ENCODE data around the gene ARMC12.

The ARMC12 gene

DNA sequence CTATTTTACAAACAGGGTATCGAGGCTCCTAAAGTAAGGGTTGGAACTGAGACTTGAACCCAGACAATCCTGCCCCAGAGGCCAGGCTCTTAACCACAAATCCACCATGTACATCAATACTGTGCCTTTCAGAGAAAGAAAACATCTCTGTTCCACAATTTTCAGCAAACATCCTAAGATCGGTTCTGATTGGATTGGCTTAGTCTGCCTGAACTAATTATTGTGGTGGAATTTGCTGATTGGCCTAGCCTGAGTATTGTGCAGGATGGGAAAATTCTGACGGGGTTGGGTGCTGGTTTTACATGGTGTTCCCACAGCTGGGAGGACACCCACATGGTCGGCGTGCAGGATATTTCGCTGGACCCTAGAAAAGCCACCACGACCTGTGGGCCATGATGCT is 43.9 kb downstream of the ARMC12 start, which contains the start of gene CLPSL1:
Gene CLPSL1 (plus strand): TSS at position 301 of the 400 bp plus-strand sequence. CDS start 92 bp downstream, at position 393.
- no peaks in the 10 kb centered on the region for H3K9me3 ChIP-seq (ENCODE audit: low read length)
- H3K4me1 ChIP-seq (ENCODE audit: insufficient read depth, low read length) = peaks cover 2% of the 10 kb centered on the region
- H2AFZ ChIP-seq (ENCODE audit: low read depth, low read length) = no peak within 1 kb of the TSS
- peaks cover 19% of the 10 kb centered on the region for H3K27me3 ChIP-seq (ENCODE audit: insufficient read depth, low read length)
- H3K4me3 ChIP-seq (ENCODE audit: low read length) = no peak within 1 kb of the TSS
- H3K36me3 ChIP-seq (ENCODE audit: insufficient read depth, low read length) = no peaks in the 10 kb centered on the region

DNA sequence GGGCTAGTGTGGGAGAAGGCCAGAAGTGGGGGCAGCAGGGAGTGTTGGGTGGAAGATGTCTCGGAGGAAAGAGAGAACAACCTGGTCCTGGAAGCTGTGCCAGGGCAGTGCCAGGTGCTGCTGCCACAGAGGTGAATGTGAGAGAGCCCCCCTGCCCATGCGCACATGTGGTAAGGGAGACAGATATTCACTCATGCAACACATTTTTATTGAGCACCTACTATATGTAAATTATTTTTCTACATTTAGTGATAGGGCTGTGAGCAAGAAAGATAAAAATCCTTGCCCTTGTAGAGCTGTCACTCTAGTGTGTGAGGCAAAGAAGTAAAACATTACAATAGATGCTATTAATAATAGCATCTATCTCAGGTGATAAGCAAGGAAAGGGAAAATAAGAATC is 44.5 kb downstream of the ARMC12 start:
- Histone ChIP-seq H3K27me3 (ENCODE audit: insufficient read depth, low read length) (peaks cover 18% of the 10 kb centered on the region), H3K9me3 (ENCODE audit: low read length) (no peaks in the 10 kb centered on the region), H2AFZ (ENCODE audit: low read depth, low read length) (no peak overlapping the region), H3K36me3 (ENCODE audit: insufficient read depth, low read length) (no peaks in the 10 kb centered on the region), H3K4me1 (ENCODE audit: insufficient read depth, low read length) (peaks cover 2% of the 10 kb centered on the region), H3K4me3 (ENCODE audit: low read length) (no peak overlapping the region)

DNA sequence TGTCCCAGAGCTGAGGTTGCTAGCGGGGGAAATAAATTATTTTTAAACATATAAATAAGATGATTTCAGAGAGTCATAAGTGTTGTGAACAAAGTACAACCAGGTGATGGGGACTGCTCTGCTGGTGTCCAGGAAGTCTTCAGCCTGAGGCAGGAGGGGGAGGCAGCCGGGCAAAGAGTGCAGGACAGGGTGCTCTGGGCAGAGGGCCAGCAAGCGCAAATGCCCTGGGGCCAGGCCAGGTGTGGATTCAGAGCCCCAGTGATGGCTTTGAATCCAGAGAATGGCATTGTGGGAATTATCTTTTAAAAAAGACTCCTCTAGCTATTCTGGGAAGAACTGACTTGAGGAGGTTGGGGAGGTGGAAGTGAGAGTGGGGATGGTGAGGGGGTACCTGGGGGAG is 45.6 kb downstream of the ARMC12 start:
- Histone ChIP-seq H3K27me3 (ENCODE audit: insufficient read depth, low read length) (peaks cover 13% of the 10 kb centered on the region), H2AFZ (ENCODE audit: low read depth, low read length) (no peak overlapping the region), H3K4me1 (ENCODE audit: insufficient read depth, low read length) (no peaks in the 10 kb centered on the region), H3K36me3 (ENCODE audit: insufficient read depth, low read length) (no peaks in the 10 kb centered on the region), H3K4me3 (ENCODE audit: low read length) (no peak overlapping the region), H3K9me3 (ENCODE audit: low read length) (no peaks in the 10 kb centered on the region)

DNA sequence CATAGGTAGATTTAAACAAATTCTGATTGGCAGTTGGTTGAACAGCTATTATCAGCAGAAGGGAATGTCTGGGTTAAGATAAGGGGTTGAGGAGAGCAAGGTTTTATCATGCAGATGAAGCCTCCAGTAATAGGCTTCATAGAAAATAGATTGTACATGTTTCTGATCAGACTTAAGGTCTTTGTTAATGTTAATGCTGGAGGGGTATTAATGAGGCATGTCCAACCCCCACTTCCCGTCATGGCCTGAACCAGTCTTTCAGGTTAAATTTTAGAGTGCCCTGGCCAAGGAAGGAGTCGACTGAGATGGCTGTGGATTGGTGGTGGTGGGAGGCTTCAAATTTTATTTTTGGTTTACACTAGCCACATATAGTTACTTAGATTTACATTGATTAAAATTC is 47.4 kb downstream of the ARMC12 start:
- H3K9me3 ChIP-seq (ENCODE audit: low read length) = no peaks in the 10 kb centered on the region
- no peaks in the 10 kb centered on the region for H3K36me3 ChIP-seq (ENCODE audit: insufficient read depth, low read length)
- no peaks in the 10 kb centered on the region for H3K4me1 ChIP-seq (ENCODE audit: insufficient read depth, low read length)
- peaks cover 10% of the 10 kb centered on the region for H3K27me3 ChIP-seq (ENCODE audit: insufficient read depth, low read length)
- H3K4me3 ChIP-seq (ENCODE audit: low read length) = no peak overlapping the region
- no peak overlapping the region for H2AFZ ChIP-seq (ENCODE audit: low read depth, low read length)

DNA sequence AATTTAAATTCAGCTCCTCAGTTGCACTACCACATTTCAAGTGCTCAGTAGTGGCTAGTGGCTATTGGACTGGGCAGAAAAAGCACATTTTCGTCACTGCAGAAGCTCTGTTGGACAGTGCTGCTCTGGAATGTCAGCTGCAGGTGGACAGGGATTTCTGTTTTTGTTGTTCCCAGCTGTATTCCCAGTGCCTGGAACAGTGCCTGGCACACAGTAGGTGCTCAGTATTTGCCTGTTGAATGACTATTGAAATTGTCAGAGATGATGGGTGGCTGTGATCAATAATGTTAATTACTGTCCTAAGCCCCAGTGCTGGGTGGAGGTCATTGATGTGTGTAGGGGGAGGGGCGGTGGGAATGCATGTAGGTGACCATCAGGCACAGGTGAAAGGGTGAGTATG is 49.4 kb downstream of the ARMC12 start:
- Histone ChIP-seq H3K4me3 (ENCODE audit: low read length) (no peak overlapping the region), H3K9me3 (ENCODE audit: low read length) (no peaks in the 10 kb centered on the region), H2AFZ (ENCODE audit: low read depth, low read length) (no peak overlapping the region), H3K4me1 (ENCODE audit: insufficient read depth, low read length) (no peaks in the 10 kb centered on the region), H3K36me3 (ENCODE audit: insufficient read depth, low read length) (no peaks in the 10 kb centered on the region), H3K27me3 (ENCODE audit: insufficient read depth, low read length) (peaks cover 7% of the 10 kb centered on the region)

DNA sequence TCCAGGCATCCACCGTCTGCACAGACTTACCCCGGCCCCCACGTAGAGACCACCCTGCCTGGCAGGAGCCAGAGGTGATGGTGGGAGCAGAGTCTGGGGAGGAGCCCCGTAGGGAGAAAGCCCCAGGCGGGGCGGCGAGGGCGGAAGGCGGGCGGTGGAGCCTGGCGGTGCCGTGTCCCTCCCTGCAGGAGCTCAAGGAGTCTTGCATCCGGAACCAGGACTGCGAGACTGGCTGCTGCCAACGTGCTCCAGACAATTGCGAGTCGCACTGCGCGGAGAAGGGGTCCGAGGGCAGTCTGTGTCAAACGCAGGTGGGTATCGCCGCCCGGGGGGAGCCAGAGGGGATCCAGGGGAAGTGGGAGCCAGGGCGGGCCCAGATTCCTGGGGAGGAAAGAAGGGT is 50.0 kb downstream of the ARMC12 start:
- H3K4me3 ChIP-seq (ENCODE audit: low read length) = no peak overlapping the region
- H2AFZ ChIP-seq (ENCODE audit: low read depth, low read length) = no peak overlapping the region
- H3K27me3 ChIP-seq (ENCODE audit: insufficient read depth, low read length) = peaks cover 7% of the 10 kb centered on the region
- no peaks in the 10 kb centered on the region for H3K36me3 ChIP-seq (ENCODE audit: insufficient read depth, low read length)
- no peaks in the 10 kb centered on the region for H3K9me3 ChIP-seq (ENCODE audit: low read length)
- no peaks in the 10 kb centered on the region for H3K4me1 ChIP-seq (ENCODE audit: insufficient read depth, low read length)

DNA sequence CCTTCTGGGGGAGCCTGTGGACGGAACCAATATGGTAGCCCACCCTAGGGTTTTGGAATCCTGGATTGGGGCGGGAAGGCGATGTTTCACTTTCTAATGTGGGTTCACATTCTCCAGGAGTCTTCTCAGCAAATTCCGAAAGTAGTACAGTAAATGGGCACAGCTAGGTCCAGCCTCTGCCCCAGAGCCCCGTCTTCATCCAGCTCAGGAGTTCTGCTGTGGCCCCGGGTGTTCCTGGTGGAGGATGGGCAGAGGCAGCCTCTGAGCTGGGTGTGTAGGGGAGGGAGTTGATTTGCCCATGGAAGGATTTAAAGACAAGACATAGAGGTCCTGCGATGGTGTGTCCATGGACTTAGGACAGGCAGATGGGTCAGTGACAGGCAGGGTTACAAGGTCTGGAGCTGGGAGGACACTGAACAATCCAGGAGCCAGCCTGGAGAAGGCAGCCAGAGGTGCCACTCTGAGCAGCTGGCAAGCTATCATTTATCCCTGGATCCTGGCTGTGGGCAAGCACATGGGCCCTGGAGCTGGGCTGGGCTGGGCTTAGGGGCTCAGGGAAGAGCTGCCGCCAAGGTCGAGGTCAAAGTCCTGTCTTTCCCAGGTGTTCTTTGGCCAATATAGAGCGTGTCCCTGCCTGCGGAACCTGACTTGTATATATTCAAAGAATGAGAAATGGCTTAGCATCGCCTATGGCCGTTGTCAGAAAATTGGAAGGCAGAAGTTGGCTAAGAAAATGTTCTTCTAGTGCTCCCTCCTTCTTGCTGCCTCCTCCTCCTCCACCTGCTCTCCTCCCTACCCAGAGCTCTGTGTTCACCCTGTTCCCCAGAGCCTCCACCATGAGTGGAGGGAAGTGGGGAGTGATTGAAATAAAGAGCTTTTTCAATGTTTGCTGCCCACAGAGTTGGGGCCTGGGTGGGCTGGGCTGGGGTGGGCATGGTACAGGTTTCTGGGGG is 50.7 kb downstream of the ARMC12 start:
- no peaks in the 10 kb centered on the region for H3K4me1 ChIP-seq (ENCODE audit: insufficient read depth, low read length)
- H3K4me3 ChIP-seq (ENCODE audit: low read length) = no peak overlapping the region
- H3K36me3 ChIP-seq (ENCODE audit: insufficient read depth, low read length) = no peaks in the 10 kb centered on the region
- H3K27me3 ChIP-seq (ENCODE audit: insufficient read depth, low read length) = peaks cover 7% of the 10 kb centered on the region
- no peaks in the 10 kb centered on the region for H3K9me3 ChIP-seq (ENCODE audit: low read length)
- no peak overlapping the region for H2AFZ ChIP-seq (ENCODE audit: low read depth, low read length)

DNA sequence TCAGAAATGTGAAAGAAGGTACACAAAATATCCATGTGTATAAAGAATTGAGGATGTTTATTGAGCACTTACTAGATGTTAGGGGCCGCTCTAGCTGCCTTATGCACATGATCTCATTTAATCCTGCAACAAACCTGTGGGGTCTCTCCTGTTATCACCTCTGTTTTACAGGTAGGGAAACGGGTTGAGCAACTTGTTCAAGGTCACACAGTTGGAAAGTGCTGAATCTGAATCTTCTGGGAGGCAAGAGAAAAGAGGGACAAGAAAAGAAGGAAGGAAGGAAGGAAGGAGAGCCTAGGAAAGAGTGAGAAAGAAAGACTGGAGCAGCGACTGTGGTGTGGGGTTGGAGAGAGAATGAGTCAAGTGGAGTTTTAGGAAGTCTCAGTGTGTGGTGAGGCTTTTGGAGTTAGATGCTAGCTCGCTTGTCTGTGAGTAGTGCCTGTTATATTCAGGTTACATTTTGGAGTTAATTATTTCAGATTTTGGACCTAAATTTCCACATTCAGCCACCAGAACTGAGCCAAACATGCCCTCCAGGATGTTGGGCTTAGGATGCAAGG is 51.7 kb downstream of the ARMC12 start:
- no peak overlapping the region for H2AFZ ChIP-seq (ENCODE audit: low read depth, low read length)
- H3K36me3 ChIP-seq (ENCODE audit: insufficient read depth, low read length) = no peaks in the 10 kb centered on the region
- no peaks in the 10 kb centered on the region for H3K4me1 ChIP-seq (ENCODE audit: insufficient read depth, low read length)
- H3K4me3 ChIP-seq (ENCODE audit: low read length) = no peak overlapping the region
- H3K9me3 ChIP-seq (ENCODE audit: low read length) = no peaks in the 10 kb centered on the region
- peaks cover 7% of the 10 kb centered on the region for H3K27me3 ChIP-seq (ENCODE audit: insufficient read depth, low read length)

DNA sequence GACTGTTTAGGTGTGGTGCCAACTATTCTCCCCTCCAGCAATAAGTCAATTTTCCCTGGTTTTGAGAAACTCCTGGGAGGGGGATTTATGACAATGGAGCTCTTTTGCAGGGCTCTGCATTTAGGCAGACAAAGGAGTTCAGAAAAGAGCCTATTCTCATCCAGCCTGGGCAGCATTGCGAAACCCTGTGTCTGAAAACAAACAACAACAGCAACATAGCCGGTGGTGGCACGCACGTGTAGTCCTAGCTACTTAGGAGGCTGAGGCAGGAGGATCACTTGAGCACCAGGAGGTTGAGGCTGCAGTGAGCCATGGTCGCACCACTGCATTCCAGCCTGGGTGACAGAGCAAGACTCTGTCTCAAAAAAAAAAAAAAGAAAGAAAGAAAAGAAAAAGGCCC is 53.9 kb downstream of the ARMC12 start:
- Histone ChIP-seq H3K4me3 (ENCODE audit: low read length) (no peak overlapping the region), H3K4me1 (ENCODE audit: insufficient read depth, low read length) (no peaks in the 10 kb centered on the region), H2AFZ (ENCODE audit: low read depth, low read length) (no peak overlapping the region), H3K27me3 (ENCODE audit: insufficient read depth, low read length) (peaks cover 7% of the 10 kb centered on the region), H3K9me3 (ENCODE audit: low read length) (no peaks in the 10 kb centered on the region), H3K36me3 (ENCODE audit: insufficient read depth, low read length) (no peaks in the 10 kb centered on the region)

DNA sequence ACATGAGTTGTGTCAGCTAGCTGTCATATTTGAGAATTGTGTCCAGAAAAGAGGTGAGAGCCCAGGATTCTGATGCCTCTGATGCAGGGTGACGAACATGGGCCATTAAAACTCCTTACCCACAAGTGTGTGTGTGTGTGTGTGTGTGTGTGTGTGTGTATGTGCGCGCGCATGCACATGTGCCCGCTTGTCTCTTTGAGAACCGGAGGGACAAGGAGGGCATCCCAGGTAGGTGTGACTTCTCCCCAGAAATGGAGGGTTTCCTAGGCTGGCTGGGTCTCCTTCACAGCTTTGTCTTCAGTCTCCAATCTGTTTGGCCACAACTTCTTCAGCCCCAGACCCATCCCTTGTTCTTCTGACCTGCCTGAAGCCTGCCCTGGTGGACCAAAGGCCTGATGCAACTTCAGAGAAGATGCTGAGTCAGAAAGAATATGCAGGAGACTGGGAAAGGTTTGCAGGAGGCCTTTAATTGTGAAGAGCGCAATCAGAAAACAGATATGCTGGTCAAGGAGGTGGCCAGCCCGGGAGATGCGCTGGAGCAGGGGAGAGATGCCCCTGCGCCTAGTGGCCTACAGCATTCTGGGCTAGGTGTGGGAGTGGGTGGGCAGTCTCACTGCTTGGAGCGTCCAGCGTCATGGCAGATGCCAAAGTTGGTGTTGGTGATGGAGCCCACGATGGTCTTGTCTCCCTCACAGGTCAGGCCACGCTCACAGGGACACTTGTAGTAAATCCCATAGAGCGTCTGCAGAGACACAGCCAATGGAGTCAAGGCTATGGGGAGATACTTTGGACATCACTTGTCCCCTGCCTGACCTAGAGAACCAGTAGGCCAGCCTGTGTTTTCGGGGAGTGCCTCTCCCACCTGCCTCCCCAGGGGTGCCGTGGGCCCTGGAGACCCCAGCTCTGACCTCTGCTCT is 58.0 kb downstream of the ARMC12 start:
- no peaks in the 10 kb centered on the region for H3K36me3 ChIP-seq (ENCODE audit: insufficient read depth, low read length)
- no peak overlapping the region for H2AFZ ChIP-seq (ENCODE audit: low read depth, low read length)
- no peak overlapping the region for H3K4me3 ChIP-seq (ENCODE audit: low read length)
- peaks cover 6% of the 10 kb centered on the region for H3K27me3 ChIP-seq (ENCODE audit: insufficient read depth, low read length)
- no peaks in the 10 kb centered on the region for H3K9me3 ChIP-seq (ENCODE audit: low read length)
- no peaks in the 10 kb centered on the region for H3K4me1 ChIP-seq (ENCODE audit: insufficient read depth, low read length)

DNA sequence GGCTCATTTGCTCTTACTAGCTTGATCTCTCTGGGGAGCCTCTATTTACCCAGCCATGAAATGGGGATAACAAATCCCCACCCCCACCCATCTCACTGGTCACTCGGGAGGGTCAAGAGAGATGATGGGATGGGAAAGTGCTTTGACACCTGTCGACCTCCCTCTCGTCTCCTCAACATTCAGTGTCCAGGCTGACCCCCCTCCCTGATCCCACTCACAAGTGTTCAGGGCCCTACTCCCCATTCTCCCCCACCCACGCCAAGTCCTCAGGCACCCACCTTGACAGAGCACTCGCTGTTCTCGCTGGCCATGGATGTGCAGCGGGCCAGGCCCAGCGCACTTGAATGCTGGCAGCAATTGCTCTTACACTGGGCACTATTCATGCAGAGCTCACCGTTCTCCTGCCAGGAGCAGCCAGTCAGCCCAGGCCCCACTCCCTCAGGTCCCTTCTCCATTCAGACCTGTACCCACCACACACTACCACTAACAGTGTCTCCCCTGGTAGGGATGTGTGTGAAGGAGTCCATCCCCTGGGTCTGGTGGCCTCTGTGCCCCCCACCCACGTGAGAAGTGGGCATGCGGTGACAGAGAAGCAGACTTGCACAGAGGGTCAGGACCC is 58.7 kb downstream of the ARMC12 start:
- no peak overlapping the region for H2AFZ ChIP-seq (ENCODE audit: low read depth, low read length)
- H3K27me3 ChIP-seq (ENCODE audit: insufficient read depth, low read length) = peaks cover 6% of the 10 kb centered on the region
- no peak overlapping the region for H3K4me3 ChIP-seq (ENCODE audit: low read length)
- H3K4me1 ChIP-seq (ENCODE audit: insufficient read depth, low read length) = no peaks in the 10 kb centered on the region
- no peaks in the 10 kb centered on the region for H3K9me3 ChIP-seq (ENCODE audit: low read length)
- H3K36me3 ChIP-seq (ENCODE audit: insufficient read depth, low read length) = no peaks in the 10 kb centered on the region

DNA sequence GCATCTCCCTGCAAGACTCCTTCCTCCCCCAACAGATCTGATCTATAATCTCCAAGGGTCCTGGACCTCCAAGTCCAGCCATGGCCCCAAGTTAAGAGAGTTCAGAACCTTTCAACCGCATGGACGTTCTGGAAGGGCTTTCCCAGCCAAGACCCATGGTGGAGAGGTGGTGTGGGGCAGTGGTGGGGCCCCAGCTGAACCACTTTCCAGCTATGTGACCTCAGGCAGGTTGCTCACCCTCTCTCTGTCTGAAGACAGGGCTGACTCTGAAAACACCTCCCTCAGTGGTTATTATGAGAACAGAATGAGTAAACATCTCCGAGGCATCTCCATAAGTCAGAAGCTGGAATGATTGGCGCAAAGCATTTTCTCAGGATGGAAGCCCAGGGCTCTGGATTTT is 59.4 kb downstream of the ARMC12 start:
- no peaks in the 10 kb centered on the region for H3K36me3 ChIP-seq (ENCODE audit: insufficient read depth, low read length)
- no peaks in the 10 kb centered on the region for H3K4me1 ChIP-seq (ENCODE audit: insufficient read depth, low read length)
- H3K4me3 ChIP-seq (ENCODE audit: low read length) = no peak overlapping the region
- H3K9me3 ChIP-seq (ENCODE audit: low read length) = no peaks in the 10 kb centered on the region
- H2AFZ ChIP-seq (ENCODE audit: low read depth, low read length) = no peak overlapping the region
- peaks cover 6% of the 10 kb centered on the region for H3K27me3 ChIP-seq (ENCODE audit: insufficient read depth, low read length)
